Articular chondrocyte of knee joint (primary cell): ENCODE results near the gene PPIAL4G. TPM values are rescaled to one million over a fixed set of nuclear protein-coding genes. Genes with fewer than 3 reads are reported as not detected.

Experiments used
- small RNA-seq: library from RNA; depleted of rRNA; stranded (forward); fragments of <200 nt; gene quantifications from one replicate; pipeline ENCODE3, GENCODE V24; 2012
- total RNA-seq: library from RNA; depleted of rRNA; stranded (reverse); fragments of >200 nt; gene quantifications from 2 replicates; pipeline ENCODE4 v1.2.3, GENCODE V29; 2012

The PPIAL4G gene
- under 0.01 TPM in 2 replicates for total RNA-seq

GRCh38 chr1:148483029-148483428 lies at the start of gene PPIAL4G:
PPIAL4G (minus strand) TSS chr1:148483302; CDS start chr1:148483252, 50 bp downstream.

Small RNA genes lying within 50 kb of the gene (small RNA-seq; reads per million reads assigned to genes)
- 16.7 reads per million, percentile 95 among the genes with 10 or more reads in this experiment for gene RF00003

Other genes with a start within 250 kb of the PPIAL4G start
- 71.8 and 120 TPM in 2 replicates for gene NBPF14, start 112.7 kb upstream of the PPIAL4G start, total RNA-seq